ENCODE results near the gene ZNF699.
"Not testable (repeated sequence)": the region's sequence is repeated elsewhere in the genome, so short reads cannot be mapped to it uniquely, and the experiment has no call there.

The ZNF699 gene

DNA sequence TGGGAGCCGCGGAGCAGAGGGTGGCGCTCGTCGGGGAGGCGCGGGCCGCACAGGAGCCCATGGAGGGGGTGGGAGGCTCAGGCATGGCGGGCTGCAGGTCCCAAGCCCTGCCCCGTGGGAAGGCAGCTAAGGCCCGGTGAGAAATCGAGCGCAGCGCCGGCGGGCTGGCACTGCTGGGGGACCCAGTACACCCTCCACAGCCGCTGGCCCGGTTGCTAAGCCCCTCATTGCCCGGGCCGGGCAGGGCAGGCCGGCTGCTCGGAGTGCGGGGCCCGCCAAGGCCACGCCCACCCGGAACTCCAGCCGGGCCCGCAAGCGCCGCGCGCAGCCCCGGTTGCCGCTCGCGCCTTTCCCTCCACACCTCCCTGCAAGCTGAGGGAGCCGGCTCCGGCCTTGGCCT, 26.2 kb downstream of the ZNF699 start:
- DNase-seq, result not testable (repeated sequence)

DNA sequence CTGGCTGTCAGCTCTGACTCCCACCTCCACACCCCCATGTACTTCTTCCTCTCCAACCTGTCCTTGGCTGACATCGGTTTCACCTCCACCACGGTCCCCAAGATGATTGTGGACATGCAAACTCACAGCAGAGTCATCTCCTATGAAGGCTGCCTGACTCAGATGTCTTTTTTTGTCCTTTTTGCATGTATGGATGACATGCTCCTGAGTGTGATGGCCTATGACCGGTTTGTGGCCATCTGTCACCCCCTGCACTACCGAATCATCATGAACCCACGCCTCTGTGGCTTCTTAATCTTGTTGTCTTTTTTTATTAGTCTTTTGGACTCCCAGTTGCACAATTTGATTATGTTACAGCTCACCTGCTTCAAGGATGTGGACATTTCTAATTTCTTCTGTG, 58.4 kb downstream of the ZNF699 start:
- DNase-seq, result no peak

DNA sequence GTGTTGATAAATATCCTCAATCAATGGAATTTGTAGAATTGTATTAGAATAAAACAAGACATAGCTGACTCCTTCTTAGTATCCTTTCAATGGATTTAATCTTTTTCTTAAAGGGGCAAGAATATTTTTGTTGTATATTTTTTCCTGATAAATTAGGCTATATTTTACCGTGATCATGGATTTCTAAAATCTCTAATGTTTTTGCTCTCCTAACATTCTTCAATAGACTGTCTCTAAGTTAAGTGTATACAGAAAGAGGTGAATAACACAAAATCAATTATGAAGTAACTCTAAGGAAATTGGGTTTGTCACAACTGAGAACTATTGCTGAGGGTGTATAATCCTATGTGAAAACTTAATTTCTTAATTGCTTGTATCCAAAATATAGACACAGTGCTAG, 59.0 kb downstream of the ZNF699 start, which contains the start of gene OR7E24:
Gene OR7E24 (plus strand): TSS at position 301 of the 400 bp plus-strand sequence. CDS start 114 bp downstream, outside the sequence.
- no peak for DNase-seq

Measured in NCI-H2081 treated with DMSO at 0.1 percent for 48 hours (cell line).